ENCODE data around the gene CDC25B. TPM values are rescaled to one million over a fixed set of nuclear protein-coding genes. Genes with fewer than 3 reads are reported as not detected.

Gene CDC25B
- total RNA-seq, 5 donors from 2014 or later (not counting 1 experiment from before 2014, with no cell fraction given), result 216 to 409 (median 401) TPM

- ATAC-seq (replicated peaks in 1 of 4), result no peak
- Histone ChIP-seq H3K27ac (ENCODE audit: low read length) (no peak overlapping the region), H3K9me3 (no peaks in the 10 kb centered on the region), H3K4me3 (ENCODE audit: control insufficient read depth in 1 of 2, extremely low read depth in 1 of 2, low read length in 1 of 2) (no peak overlapping the region), H3K4me1 (ENCODE audit: control insufficient read depth in 1 of 2, extremely low read depth in 1 of 2, insufficient read depth in 2 of 2, low read length in 2 of 2) (no peaks in the 10 kb centered on the region), H3K36me3 (ENCODE audit: control insufficient read depth in 2 of 2, extremely low read depth in 1 of 2, insufficient read depth in 1 of 2, low read length in 1 of 2) (peaks cover 4 to 14% of the 10 kb centered on the region in 2 donors), H3K27me3 (replicated peaks in 1 of 2; ENCODE audit: control insufficient read depth in 2 of 2, extremely low read depth in 1 of 2, insufficient read depth in 2 of 2, low read length in 1 of 2) (peaks cover 0 to 9% of the 10 kb centered on the region in 2 experiments)
- WGBS (ENCODE audit: insufficient coverage), result 83% methylated on average over 1 of the region's 7 CpGs
- no peak overlapping the region for H3K27ac Mint-ChIP-seq
- H3K27me3 Mint-ChIP-seq, result no peaks in the 10 kb centered on the region
- H3K9me3 Mint-ChIP-seq, result no peaks in the 10 kb centered on the region
- ChIA-PET CTCF (interaction anchor here in 1 of 2 donors (0.7 kb wide), 1 partner anchor 99 kb away, joined by 3 read pairs; no protein-coding TSS in a partner anchor), POLR2A (interaction anchor here in 1 of 2 donors (0.6 kb wide), 1 partner anchor 124 kb away, joined by 4 read pairs; no protein-coding TSS in a partner anchor)
- DNase-seq, result no peak
- H3K4me1 Mint-ChIP-seq, result peaks cover 6 to 16% (median 14%) of the 10 kb centered on the region in 3 donors
- H3K4me3 Mint-ChIP-seq, result no peak overlapping the region
- peaks cover 11% of the 10 kb centered on the region for H3K36me3 Mint-ChIP-seq
Observed at GRCh38 chr20:3755269-3755668, 40.8 kb upstream of the CDC25B start.

GRCh38 chr20:3755814-3756480 is 40.2 kb upstream of the CDC25B start:
- Histone ChIP-seq H3K9me3 (no peaks in the 10 kb centered on the region), H3K4me3 (ENCODE audit: control insufficient read depth in 1 of 2, extremely low read depth in 1 of 2, low read length in 1 of 2) (no peak overlapping the region), H3K27me3 (replicated peaks in 1 of 2; ENCODE audit: control insufficient read depth in 2 of 2, extremely low read depth in 1 of 2, insufficient read depth in 2 of 2, low read length in 1 of 2) (peaks cover 0 to 7% of the 10 kb centered on the region in 2 experiments), H3K36me3 (ENCODE audit: control insufficient read depth in 2 of 2, extremely low read depth in 1 of 2, insufficient read depth in 1 of 2, low read length in 1 of 2) (peaks cover 4 to 14% of the 10 kb centered on the region in 2 donors), H3K27ac (ENCODE audit: low read length) (no peak overlapping the region), H3K4me1 (ENCODE audit: control insufficient read depth in 1 of 2, extremely low read depth in 1 of 2, insufficient read depth in 2 of 2, low read length in 2 of 2) (no peaks in the 10 kb centered on the region)
- no peak overlapping the region for H3K4me3 Mint-ChIP-seq
- H3K27ac Mint-ChIP-seq, result no peak overlapping the region
- ChIA-PET POLR2A (no interaction called here), CTCF (interaction anchor here in 1 of 2 donors (0.5 to 1.2 kb wide), 2 partner anchors 12 to 89 kb away, joined by 3 to 4 read pairs; no protein-coding TSS in a partner anchor)
- no peaks in the 10 kb centered on the region for H3K27me3 Mint-ChIP-seq
- no peaks in the 10 kb centered on the region for H3K9me3 Mint-ChIP-seq
- H3K36me3 Mint-ChIP-seq, result peaks cover 11% of the 10 kb centered on the region
- ATAC-seq (replicated peaks in 1 of 4) (no peak), DNase-seq (no peak)
- 81% methylated on average over 4 of the region's 5 CpGs for WGBS (ENCODE audit: insufficient coverage)
- H3K4me1 Mint-ChIP-seq, result peaks cover 6 to 14% (median 13%) of the 10 kb centered on the region in 3 donors

GRCh38 chr20:3757268-3757667 is 38.8 kb upstream of the CDC25B start:
- Mint-ChIP-seq H3K4me3 (no peak overlapping the region), H3K4me1 (peaks cover 4 to 10% (median 9%) of the 10 kb centered on the region in 3 donors), H3K9me3 (no peaks in the 10 kb centered on the region), H3K36me3 (peaks cover 15% of the 10 kb centered on the region), H3K27me3 (no peaks in the 10 kb centered on the region), H3K27ac (no peak overlapping the region)
- no peaks in the 10 kb centered on the region for H3K4me1 ChIP-seq (ENCODE audit: control insufficient read depth in 1 of 2, extremely low read depth in 1 of 2, insufficient read depth in 2 of 2, low read length in 2 of 2)
- WGBS (ENCODE audit: insufficient coverage), result no CpG with 5 or more reads among the region's 2 CpGs
- H3K9me3 ChIP-seq, result no peaks in the 10 kb centered on the region
- H3K36me3 ChIP-seq (ENCODE audit: control insufficient read depth in 2 of 2, extremely low read depth in 1 of 2, insufficient read depth in 1 of 2, low read length in 1 of 2), result peaks cover 4 to 14% of the 10 kb centered on the region in 2 donors
- H3K27ac ChIP-seq (ENCODE audit: low read length), result no peak overlapping the region
- H3K4me3 ChIP-seq (ENCODE audit: control insufficient read depth in 1 of 2, extremely low read depth in 1 of 2, low read length in 1 of 2), result no peak overlapping the region
- CTCF ChIA-PET, result interaction anchor here in 1 of 2 donors (0.7 to 1.2 kb wide), 2 partner anchors 11 to 680 kb away, joined by 3 read pairs; no protein-coding TSS in a partner anchor
- peaks cover 0 to 5% of the 10 kb centered on the region in 2 experiments for H3K27me3 ChIP-seq (replicated peaks in 1 of 2; ENCODE audit: control insufficient read depth in 2 of 2, extremely low read depth in 1 of 2, insufficient read depth in 2 of 2, low read length in 1 of 2)
- POLR2A ChIA-PET, result interaction anchor here in 1 of 2 donors (0.7 to 0.9 kb wide), 2 partner anchors 8 to 64 kb away, joined by 3 to 7 read pairs; no protein-coding TSS in a partner anchor
- no peak for DNase-seq
- no peak for ATAC-seq (replicated peaks in 1 of 4)

GRCh38 chr20:3758566-3758965 is 37.5 kb upstream of the CDC25B start:
- Histone ChIP-seq H3K9me3 (no peaks in the 10 kb centered on the region), H3K27me3 (replicated peaks in 1 of 2; ENCODE audit: control insufficient read depth in 2 of 2, extremely low read depth in 1 of 2, insufficient read depth in 2 of 2, low read length in 1 of 2) (no peaks in the 10 kb centered on the region), H3K27ac (ENCODE audit: low read length) (no peak overlapping the region), H3K4me3 (ENCODE audit: control insufficient read depth in 1 of 2, extremely low read depth in 1 of 2, low read length in 1 of 2) (no peak overlapping the region), H3K36me3 (ENCODE audit: control insufficient read depth in 2 of 2, extremely low read depth in 1 of 2, insufficient read depth in 1 of 2, low read length in 1 of 2) (peaks cover 4 to 14% of the 10 kb centered on the region in 2 donors), H3K4me1 (ENCODE audit: control insufficient read depth in 1 of 2, extremely low read depth in 1 of 2, insufficient read depth in 2 of 2, low read length in 2 of 2) (no peaks in the 10 kb centered on the region)
- CTCF ChIA-PET, result interaction anchor here in 1 of 2 donors (0.7 kb wide), 1 partner anchor 10 kb away, joined by 3 read pairs; no protein-coding TSS in a partner anchor
- Mint-ChIP-seq H3K36me3 (peaks cover 15% of the 10 kb centered on the region), H3K4me3 (no peak overlapping the region), H3K27ac (no peak overlapping the region), H3K9me3 (no peaks in the 10 kb centered on the region), H3K27me3 (no peaks in the 10 kb centered on the region), H3K4me1 (no peaks in the 10 kb centered on the region)
- WGBS (ENCODE audit: insufficient coverage), result 76% methylated on average over 2 of the region's 11 CpGs
- POLR2A ChIA-PET, result no interaction called here
- no peak for DNase-seq
- no peak for ATAC-seq (replicated peaks in 1 of 4)

DNA sequence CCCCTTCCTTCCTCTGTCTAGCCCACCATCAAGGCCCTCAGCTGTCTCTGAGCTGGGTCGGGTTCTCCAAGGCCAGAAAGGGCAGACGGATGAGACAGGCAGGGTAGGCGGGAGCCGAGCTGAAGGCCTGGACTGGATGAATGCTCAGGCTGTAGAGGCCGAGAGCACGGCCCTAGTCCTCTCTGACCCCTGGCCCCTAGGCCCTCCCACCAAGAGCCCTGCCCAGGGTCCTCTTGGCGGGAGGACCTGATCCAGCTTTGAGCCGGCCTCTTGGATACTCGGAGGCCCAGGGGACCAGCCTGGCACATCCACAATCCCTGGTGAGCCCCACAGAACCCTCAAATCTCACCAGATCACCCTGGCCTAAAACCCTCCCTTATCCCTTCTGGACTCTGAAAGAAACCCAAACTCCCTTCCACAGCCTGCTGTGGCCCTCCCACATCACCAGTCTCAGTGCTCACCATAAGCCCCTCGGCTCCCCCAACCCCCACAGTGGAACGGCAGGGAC is 36.7 kb upstream of the CDC25B start:
- POLR2A ChIA-PET, result no interaction called here
- no peak overlapping the region for H3K27ac Mint-ChIP-seq
- H3K27ac ChIP-seq (ENCODE audit: low read length), result no peak overlapping the region

GRCh38 chr20:3759884-3760283 is 36.2 kb upstream of the CDC25B start:
- H3K27me3 ChIP-seq (replicated peaks in 1 of 2; ENCODE audit: control insufficient read depth in 2 of 2, extremely low read depth in 1 of 2, insufficient read depth in 2 of 2, low read length in 1 of 2), result no peaks in the 10 kb centered on the region
- ATAC-seq (replicated peaks in 1 of 4) (no peak), DNase-seq (no peak)
- H3K4me1 ChIP-seq (ENCODE audit: control insufficient read depth in 1 of 2, extremely low read depth in 1 of 2, insufficient read depth in 2 of 2, low read length in 2 of 2), result no peaks in the 10 kb centered on the region
- no peaks in the 10 kb centered on the region for H3K9me3 Mint-ChIP-seq
- ChIA-PET CTCF (no interaction called here), POLR2A (no interaction called here)
- H3K27ac Mint-ChIP-seq, result no peak overlapping the region
- H3K4me1 Mint-ChIP-seq, result no peaks in the 10 kb centered on the region
- no peak overlapping the region for H3K4me3 Mint-ChIP-seq
- no peaks in the 10 kb centered on the region for H3K9me3 ChIP-seq
- peaks cover 4 to 14% of the 10 kb centered on the region in 2 donors for H3K36me3 ChIP-seq (ENCODE audit: control insufficient read depth in 2 of 2, extremely low read depth in 1 of 2, insufficient read depth in 1 of 2, low read length in 1 of 2)
- no peaks in the 10 kb centered on the region for H3K27me3 Mint-ChIP-seq
- H3K36me3 Mint-ChIP-seq, result peaks cover 15% of the 10 kb centered on the region
- WGBS (ENCODE audit: insufficient coverage), result 90% methylated on average over 8 of the region's 11 CpGs
- no peak overlapping the region for H3K27ac ChIP-seq (ENCODE audit: low read length)
- no peak overlapping the region for H3K4me3 ChIP-seq (ENCODE audit: control insufficient read depth in 1 of 2, extremely low read depth in 1 of 2, low read length in 1 of 2)

More for the DNA sequence above, 36.7 kb upstream of the CDC25B start:
- ATAC-seq (replicated peaks in 1 of 4) (no peak), DNase-seq (no peak)
- H3K9me3 ChIP-seq, result no peaks in the 10 kb centered on the region
- H3K27me3 Mint-ChIP-seq, result no peaks in the 10 kb centered on the region
- CTCF ChIA-PET, result no interaction called here
- peaks cover 4 to 14% of the 10 kb centered on the region in 2 donors for H3K36me3 ChIP-seq (ENCODE audit: control insufficient read depth in 2 of 2, extremely low read depth in 1 of 2, insufficient read depth in 1 of 2, low read length in 1 of 2)
- peaks cover 15% of the 10 kb centered on the region for H3K36me3 Mint-ChIP-seq
- no peak overlapping the region for H3K4me3 Mint-ChIP-seq
- no peaks in the 10 kb centered on the region for H3K9me3 Mint-ChIP-seq
- no peak overlapping the region for H3K4me3 ChIP-seq (ENCODE audit: control insufficient read depth in 1 of 2, extremely low read depth in 1 of 2, low read length in 1 of 2)
- H3K27me3 ChIP-seq (replicated peaks in 1 of 2; ENCODE audit: control insufficient read depth in 2 of 2, extremely low read depth in 1 of 2, insufficient read depth in 2 of 2, low read length in 1 of 2), result no peaks in the 10 kb centered on the region
- WGBS (ENCODE audit: insufficient coverage), result 84% methylated on average over 11 of the region's 11 CpGs
- H3K4me1 ChIP-seq (ENCODE audit: control insufficient read depth in 1 of 2, extremely low read depth in 1 of 2, insufficient read depth in 2 of 2, low read length in 2 of 2), result no peaks in the 10 kb centered on the region
- H3K4me1 Mint-ChIP-seq, result no peaks in the 10 kb centered on the region
